GM12801 (cell line): ENCODE measurements around the gene APBB1IP.

Source experiments
- TF ChIP-seq, protein P1 (sequence below): IDR thresholded peaks from one replicate; pipeline ENCODE4 v1.5.1; 2011; ENCODE audit warnings: control low read depth; ENCODE audit not compliant: insufficient read length; ENCODE audit errors: extremely low read depth

The APBB1IP gene

DNA sequence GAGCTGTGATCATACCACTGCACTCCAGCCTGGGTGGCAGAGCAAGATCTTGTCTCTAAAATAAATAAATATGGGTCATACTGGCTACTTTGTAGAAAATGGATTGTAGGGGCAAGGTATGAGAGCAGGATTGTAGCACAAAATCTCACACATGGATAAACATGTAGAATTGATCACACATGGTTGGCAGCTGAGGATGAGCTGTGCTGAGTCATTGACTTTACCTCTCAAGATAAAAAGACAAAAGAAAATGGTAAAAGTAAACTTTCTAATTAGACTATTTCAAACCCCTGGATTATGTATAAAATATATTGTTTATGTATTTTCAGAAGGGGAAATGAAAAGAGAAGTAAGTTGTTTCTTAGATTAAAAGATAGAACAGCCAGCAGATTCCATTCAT, 69.3 kb downstream of the APBB1IP start:
- TF ChIP-seq, protein P1, sequence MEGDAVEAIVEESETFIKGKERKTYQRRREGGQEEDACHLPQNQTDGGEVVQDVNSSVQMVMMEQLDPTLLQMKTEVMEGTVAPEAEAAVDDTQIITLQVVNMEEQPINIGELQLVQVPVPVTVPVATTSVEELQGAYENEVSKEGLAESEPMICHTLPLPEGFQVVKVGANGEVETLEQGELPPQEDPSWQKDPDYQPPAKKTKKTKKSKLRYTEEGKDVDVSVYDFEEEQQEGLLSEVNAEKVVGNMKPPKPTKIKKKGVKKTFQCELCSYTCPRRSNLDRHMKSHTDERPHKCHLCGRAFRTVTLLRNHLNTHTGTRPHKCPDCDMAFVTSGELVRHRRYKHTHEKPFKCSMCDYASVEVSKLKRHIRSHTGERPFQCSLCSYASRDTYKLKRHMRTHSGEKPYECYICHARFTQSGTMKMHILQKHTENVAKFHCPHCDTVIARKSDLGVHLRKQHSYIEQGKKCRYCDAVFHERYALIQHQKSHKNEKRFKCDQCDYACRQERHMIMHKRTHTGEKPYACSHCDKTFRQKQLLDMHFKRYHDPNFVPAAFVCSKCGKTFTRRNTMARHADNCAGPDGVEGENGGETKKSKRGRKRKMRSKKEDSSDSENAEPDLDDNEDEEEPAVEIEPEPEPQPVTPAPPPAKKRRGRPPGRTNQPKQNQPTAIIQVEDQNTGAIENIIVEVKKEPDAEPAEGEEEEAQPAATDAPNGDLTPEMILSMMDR, result no peak

DNA sequence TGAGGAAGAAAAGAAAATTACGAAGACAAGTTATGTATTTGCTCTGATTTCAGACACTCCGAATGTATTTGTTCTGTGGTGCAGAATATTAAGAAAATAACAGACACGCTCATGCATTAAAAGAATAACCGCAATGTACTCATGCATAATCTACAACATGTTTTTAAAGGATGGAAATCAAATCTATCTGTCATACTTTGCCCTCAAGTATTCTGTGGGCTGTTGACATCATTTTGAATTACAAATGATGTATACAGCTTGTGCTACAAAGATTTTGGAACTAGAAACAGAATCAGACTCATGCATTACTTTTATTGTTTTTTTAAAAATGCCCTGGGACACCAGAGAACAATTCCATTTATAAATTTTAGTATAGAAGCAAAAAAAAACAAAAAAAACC, 69.9 kb downstream of the APBB1IP start:
- TF ChIP-seq, protein P1, result no peak

DNA sequence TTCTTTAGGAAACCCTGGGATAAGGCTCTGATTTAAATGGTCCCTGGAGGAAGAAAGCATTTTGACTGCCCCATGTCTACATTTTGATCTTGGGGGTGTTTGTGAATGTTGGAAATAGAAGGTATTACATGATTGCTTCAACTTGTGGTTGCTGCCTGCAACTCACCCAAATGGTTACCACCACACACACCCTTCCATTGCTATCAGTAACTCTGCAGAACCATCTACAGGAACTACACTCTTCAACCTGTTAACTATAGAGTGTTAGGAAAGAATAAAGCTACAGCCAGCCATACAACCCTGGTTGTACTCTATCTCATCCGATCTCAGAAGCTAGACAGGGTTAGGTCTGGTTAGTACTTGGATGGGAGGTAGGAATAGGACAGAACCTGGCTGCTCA, 71.2 kb downstream of the APBB1IP start:
- TF ChIP-seq, protein P1, result no peak

DNA sequence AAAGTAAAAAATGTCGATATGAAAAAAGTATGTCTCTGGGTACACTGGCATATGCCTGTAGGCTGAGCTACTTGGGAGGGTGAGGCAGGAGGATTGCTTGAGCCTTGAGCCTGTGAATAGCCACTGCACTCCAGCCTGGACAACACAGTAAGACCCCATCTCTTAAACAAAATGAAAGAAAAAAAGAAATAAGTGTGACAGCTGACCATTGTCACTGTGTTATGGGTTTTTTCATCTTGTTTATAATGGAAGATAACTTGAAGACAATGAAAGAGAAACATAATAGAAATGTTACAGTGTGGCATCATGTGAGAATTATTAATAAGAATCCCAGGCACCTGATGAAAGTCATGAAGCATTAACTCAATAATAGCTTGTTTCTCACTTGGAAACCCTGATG, 75.0 kb downstream of the APBB1IP start:
- TF ChIP-seq, protein P1, result no peak

DNA sequence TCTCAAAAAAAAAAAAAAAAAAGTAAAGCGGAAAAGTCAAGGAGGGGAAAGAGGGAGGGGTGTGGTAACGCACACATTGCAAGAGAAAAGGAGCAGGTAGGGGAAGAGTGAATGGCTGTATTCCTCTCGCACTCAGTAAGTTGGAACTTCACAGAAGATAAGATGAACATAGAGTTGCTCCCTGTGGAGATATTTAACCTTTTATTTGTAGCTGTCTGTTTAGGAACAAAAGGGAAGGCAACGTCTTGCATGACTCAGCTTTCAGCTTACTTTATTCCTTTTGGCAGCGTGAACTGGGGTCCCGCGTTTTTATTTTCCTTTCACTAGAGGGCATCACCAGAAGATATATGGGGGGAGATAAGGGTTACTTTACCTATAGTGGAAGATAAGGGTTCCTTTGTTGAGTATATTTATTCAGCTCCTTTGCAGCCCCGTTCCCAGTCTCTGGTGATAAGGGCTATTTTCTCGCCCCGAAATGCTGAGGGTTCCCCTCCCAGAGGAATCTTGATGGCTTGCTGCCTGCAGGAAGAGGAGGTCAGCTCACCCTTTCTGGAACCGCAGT, 78.5 kb downstream of the APBB1IP start:
- TF ChIP-seq, protein P1, result no peak

DNA sequence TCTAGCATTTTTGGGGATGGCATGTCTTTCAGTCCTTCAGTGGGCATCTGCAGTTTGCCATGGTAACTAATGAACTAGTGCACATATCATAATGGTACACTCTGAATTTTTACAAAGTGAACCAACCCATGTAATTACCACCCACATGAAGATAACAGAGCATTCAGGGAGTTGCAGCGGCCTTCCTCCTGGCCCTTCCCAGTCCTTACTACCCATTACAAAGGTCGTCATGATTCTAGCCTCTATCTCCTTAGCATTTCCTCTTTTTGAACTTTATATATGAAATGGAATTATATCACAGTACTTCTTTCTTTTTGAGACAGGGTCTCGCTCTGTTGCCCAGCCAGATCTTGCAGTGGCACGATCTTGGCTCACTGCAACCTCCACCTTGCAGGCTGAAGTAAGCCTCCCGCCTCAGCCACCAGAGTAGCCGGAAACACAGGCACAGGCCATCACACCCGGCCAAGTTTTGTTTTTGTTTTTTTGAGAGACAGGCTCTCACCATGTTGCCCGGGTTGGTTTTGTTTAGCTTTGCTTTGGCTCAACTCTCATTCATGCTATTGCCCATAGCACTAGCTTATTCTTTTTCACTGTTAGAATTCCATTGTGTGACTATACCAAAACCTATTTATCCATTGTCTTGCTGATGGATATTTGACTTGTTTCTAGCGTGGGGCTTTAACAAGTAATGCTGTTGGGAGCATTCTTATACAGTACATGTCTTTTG, 79.2 kb downstream of the APBB1IP start:
- TF ChIP-seq, protein P1, result no peak

DNA sequence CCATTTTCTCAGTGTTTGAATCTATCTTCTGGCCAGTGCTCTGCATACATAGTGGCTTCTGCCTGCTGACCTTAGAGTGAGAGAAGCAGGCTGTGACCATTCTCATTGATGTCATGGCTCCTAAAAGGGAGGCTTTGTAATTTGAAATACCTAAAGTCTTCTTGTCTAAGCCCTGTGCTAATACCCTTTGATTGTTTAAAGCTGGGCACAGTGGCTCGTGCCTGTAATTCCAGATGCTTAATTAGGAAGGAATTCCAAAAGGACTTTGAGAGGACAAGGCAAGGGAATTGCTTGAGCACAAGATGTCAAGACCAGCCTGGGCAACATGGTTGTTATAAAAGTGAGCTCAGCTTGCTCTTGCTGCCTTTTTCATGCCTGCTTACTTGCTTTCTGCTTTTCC, 81.7 kb downstream of the APBB1IP start:
- TF ChIP-seq, protein P1, result no peak
